ENCODE measurements around the gene STMND1.
A peak's percentile ranks its signal among the peaks of the same experiment; 100 is the strongest.

STMND1 gene

GRCh38 chr6:17098538-17098937, 3.3 kb upstream of the STMND1 start:
- DNase-seq (ENCODE audit: low read depth in 2 of 2): no peak

GRCh38 chr6:17099401-17100059, 2.3 kb upstream of the STMND1 start:
- DNase-seq (ENCODE audit: low read depth in 2 of 2): no peak

- DNase-seq (ENCODE audit: low read depth in 2 of 2): no peak
Measured at GRCh38 chr6:17100806-17101205, 1.0 kb upstream of the STMND1 start.

GRCh38 chr6:17102258-17102870, 514 bp downstream of the STMND1 start:
- no peak for DNase-seq (ENCODE audit: low read depth in 2 of 2)

- no peak for DNase-seq (ENCODE audit: low read depth in 2 of 2)
Measured at GRCh38 chr6:17103715-17104114, 1.9 kb downstream of the STMND1 start.

GRCh38 chr6:17107863-17108262, 6.0 kb downstream of the STMND1 start:
- no peak for DNase-seq (ENCODE audit: low read depth in 2 of 2)

- peak; percentile 74 to 76 for DNase-seq (ENCODE audit: low read depth in 2 of 2)
Measured at GRCh38 chr6:17115251-17116116, 13.6 kb downstream of the STMND1 start.

GRCh38 chr6:17116117-17116440, 14.2 kb downstream of the STMND1 start:
- DNase-seq (ENCODE audit: low read depth in 2 of 2): no peak

- DNase-seq (ENCODE audit: low read depth in 2 of 2): no peak
Measured at GRCh38 chr6:17120019-17120418, 18.2 kb downstream of the STMND1 start.

- no peak for DNase-seq (ENCODE audit: low read depth in 2 of 2)
Measured at GRCh38 chr6:17125407-17125806, 23.6 kb downstream of the STMND1 start.

- no peak for DNase-seq (ENCODE audit: low read depth in 2 of 2)
Measured at GRCh38 chr6:17130786-17131185, 28.9 kb downstream of the STMND1 start.

- DNase-seq (ENCODE audit: low read depth in 2 of 2): no peak
Measured at GRCh38 chr6:17132967-17133366, 31.1 kb downstream of the STMND1 start.

- no peak for DNase-seq (ENCODE audit: low read depth in 2 of 2)
Measured at GRCh38 chr6:17138033-17138432, 36.2 kb downstream of the STMND1 start.

GRCh38 chr6:17144016-17144415, 42.2 kb downstream of the STMND1 start:
- no peak for DNase-seq (ENCODE audit: low read depth in 2 of 2)

GRCh38 chr6:17149571-17149970, 47.7 kb downstream of the STMND1 start:
- DNase-seq (ENCODE audit: low read depth in 2 of 2): no peak

GRCh38 chr6:17150096-17150495, 48.2 kb downstream of the STMND1 start:
- DNase-seq (ENCODE audit: low read depth in 2 of 2): no peak

- DNase-seq (ENCODE audit: low read depth in 2 of 2): no peak
Measured at GRCh38 chr6:17151888-17152287, 50.0 kb downstream of the STMND1 start.

- DNase-seq (ENCODE audit: low read depth in 2 of 2): no peak
Measured at GRCh38 chr6:17152703-17153102, 50.9 kb downstream of the STMND1 start.

GRCh38 chr6:17156112-17156921, 54.5 kb downstream of the STMND1 start:
- DNase-seq (ENCODE audit: low read depth in 2 of 2): peak; percentile 71 to 72

- no peak for DNase-seq (ENCODE audit: low read depth in 2 of 2)
Measured at GRCh38 chr6:17156966-17157365, 55.1 kb downstream of the STMND1 start.

GRCh38 chr6:17157617-17158016, 55.8 kb downstream of the STMND1 start:
- no peak for DNase-seq (ENCODE audit: low read depth in 2 of 2)

- no peak for DNase-seq (ENCODE audit: low read depth in 2 of 2)
Measured at GRCh38 chr6:17159240-17159639, 57.4 kb downstream of the STMND1 start.
